Measurements from ENCODE around the gene HCK.

DNA sequence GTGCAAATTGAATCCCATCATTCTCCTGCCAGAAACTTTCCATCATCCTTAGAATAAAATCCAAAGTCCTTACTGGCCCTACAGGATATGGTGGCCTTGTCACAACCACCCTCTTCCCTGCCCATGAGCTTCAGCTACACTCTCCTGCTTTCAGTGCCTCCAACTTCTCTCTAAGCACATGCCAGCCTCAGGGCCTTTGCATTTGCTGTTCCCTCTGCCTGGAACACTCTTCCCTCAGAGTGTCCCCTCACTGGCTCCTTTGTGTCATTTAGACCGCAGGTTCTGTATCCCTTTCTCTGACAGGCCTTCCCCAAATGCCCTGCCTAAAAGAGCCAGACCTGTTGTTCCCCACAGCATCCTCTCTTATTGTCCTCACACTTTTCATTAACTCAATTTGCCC is 18.2 kb downstream of the HCK start:
- no peak for TF ChIP-seq GATA2 (IDR thresholded peaks at IDR 0.05; ENCODE audit: low read depth, low read length)
- no peak for TF ChIP-seq GATA3 (IDR thresholded peaks at IDR 0.05; ENCODE audit: low read depth, low read length)

Measured in SH-SY5Y (cell line).